ENCODE data around the gene TOX2. TPM values are rescaled to one million over a fixed set of nuclear protein-coding genes. Genes with fewer than 3 reads are reported as not detected.
A peak's percentile ranks its signal among the peaks of the same experiment; 100 is the strongest.
"Not testable (repeated sequence)": the region's sequence is repeated elsewhere in the genome, so short reads cannot be mapped to it uniquely, and the experiment has no call there.

Gene TOX2
- total RNA-seq, 1 donor from 2014 or later = 3.9 TPM

GRCh38 chr20:44033344-44033743 is 118.7 kb downstream of the TOX2 start:
- no peak for DNase-seq (ENCODE audit: low spot score)

GRCh38 chr20:44033873-44034272 is 119.2 kb downstream of the TOX2 start:
- no peak for DNase-seq (ENCODE audit: low spot score)

DNA sequence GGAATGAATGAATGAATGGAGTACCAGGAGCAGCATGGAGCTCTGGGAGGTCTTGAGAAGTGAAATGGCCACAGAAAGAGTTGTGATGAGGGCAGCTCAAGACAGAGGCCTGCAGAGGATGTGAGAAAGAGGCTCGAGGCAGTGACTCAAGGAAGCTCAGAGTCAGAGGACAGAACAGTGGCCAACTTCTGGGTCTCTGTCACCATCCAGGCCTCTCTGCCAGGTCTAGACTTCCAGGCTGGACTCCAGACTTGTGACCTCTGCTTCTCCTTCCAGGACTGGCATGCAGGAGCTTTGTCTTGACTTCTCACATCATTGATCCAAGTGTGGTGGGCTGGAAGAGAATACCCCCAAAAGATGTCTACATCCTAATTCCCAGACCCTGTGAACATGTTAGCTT is 119.8 kb downstream of the TOX2 start:
- peak; percentile 12 for DNase-seq (ENCODE audit: low spot score)

- peak; percentile 20 for DNase-seq (ENCODE audit: low spot score)
Measured at GRCh38 chr20:44034965-44035635, 120.4 kb downstream of the TOX2 start.

DNA sequence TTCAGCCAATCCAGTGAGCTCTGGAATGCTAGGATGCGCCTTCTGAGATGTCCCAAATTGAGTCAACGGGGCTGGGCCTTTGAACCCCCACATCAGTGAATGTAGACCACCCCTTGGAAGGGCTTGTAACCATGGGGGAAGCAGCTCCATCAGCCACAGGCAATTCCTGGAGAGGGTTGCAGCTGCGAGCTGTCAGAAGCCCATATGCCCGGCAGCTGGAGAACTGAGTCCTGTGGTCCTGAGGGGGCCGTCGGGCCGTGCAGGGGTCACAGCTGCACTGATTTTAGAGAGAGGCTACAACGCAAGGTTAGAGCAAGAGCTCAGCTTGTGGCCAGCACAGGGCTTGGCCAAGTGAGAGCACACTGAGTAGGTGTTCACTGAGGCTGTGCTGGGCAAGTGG is 121.3 kb downstream of the TOX2 start:
- DNase-seq (ENCODE audit: low spot score) = peak; percentile 23

DNA sequence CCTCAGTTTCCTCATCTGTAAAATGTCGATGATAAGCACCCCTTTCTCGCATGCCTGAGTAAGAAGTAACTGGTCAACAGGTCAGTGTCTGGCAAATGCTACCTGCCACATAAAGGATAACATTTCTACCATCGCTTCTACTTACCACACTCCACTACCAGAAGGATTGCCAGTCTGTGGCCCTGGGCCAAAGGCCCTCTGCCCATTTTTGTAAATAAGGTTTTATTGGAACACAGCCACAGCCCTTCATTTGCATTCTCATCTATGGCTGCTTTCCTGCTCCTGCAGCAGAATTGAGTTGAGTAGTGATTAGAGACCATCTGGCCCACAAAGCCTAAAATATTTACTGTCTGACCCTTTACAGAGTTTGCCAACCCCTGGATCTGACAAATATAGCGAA is 121.8 kb downstream of the TOX2 start:
- no peak for DNase-seq (ENCODE audit: low spot score)

DNA sequence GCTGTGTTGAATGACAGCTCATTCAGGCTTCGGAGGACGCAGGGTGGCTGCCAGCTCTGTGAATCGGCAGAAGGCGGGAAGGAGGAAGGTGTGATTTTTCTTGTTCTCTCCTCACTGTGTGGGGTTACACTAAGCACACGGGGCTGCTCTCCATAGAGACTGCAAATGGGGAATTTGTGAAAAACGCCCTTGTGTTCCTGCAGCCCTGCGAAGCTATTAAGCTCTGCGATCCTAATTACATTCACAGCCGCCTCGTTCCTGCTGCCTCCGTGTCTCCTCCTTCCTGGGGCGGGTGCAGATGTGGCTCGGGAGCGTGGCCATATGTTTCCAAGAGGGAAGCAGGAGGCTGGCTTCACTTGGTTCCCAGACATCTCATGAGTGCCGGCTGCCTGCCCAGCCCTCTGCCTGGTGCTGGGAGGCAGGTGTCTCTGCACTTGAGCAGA is 124.0 kb downstream of the TOX2 start:
- peak; percentile 26 for DNase-seq (ENCODE audit: low spot score)

DNA sequence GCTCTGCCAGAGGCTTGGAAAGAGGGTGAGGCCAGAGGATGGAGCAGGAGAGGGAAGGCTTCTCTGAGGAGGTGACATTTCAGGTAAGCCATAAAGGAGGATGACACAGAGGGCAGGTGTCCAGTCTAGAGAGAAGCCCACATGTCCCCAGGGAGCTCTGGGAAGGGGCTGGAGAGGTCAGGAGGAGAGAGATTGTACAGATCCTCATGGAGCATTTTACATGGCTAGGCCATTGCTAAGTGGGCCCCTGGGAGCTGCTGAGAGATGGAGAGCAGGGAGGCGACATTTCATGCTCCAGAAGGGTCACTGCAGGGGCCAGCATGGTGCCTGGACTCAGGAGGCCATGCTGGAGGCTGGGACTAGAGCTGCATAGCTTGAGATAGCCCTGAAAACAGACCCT is 124.5 kb downstream of the TOX2 start:
- DNase-seq (ENCODE audit: low spot score) = peak; percentile 29

DNA sequence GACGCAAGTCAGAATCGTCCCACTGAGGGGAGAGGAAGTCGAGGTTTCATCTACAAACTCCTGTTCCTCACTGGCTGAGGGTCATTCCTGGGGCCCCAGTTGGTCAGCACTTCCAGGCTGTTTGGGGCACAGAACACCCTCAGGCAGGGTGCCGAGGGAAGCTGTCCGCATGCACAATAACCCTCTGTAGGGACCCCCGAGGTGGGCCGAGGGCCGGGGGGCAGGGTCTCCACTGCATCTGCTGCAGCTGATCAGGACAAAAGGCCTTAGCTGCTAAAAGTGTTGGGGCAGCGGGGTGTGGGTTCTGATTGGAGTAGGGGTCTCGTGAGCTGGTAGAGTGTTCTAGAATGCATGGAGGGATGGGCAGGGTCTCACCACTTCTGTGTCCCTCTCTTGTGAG is 125.1 kb downstream of the TOX2 start:
- DNase-seq (ENCODE audit: low spot score) = peak; percentile 37

- DNase-seq (ENCODE audit: low spot score) = peak; percentile 17
Measured at GRCh38 chr20:44040202-44040915, 125.7 kb downstream of the TOX2 start.

DNA sequence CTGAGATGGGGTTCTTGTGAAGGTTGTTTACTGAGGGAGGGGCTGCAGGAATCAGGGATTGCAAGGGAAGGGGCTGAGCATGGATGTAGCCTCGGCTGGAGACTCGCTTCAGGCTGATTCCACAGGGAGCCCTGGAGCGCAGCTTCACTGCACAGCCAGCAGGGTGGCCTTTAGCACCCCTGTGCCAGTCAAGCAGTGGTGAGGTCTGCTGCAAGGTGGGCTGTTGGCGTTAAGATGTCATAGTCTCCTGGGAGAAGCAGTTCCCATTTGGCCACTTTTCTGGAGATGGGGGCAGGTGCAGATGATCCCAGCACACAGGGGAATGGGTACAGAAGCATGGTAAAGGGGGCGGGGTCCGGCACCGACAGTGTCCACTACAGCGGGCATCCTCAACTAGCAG is 126.3 kb downstream of the TOX2 start:
- DNase-seq (ENCODE audit: low spot score) = no peak

GRCh38 chr20:44044712-44045111 is 130.1 kb downstream of the TOX2 start:
- DNase-seq (ENCODE audit: low spot score) = not testable (repeated sequence)

GRCh38 chr20:44050327-44050726 is 135.7 kb downstream of the TOX2 start:
- no peak for DNase-seq (ENCODE audit: low spot score)

DNA sequence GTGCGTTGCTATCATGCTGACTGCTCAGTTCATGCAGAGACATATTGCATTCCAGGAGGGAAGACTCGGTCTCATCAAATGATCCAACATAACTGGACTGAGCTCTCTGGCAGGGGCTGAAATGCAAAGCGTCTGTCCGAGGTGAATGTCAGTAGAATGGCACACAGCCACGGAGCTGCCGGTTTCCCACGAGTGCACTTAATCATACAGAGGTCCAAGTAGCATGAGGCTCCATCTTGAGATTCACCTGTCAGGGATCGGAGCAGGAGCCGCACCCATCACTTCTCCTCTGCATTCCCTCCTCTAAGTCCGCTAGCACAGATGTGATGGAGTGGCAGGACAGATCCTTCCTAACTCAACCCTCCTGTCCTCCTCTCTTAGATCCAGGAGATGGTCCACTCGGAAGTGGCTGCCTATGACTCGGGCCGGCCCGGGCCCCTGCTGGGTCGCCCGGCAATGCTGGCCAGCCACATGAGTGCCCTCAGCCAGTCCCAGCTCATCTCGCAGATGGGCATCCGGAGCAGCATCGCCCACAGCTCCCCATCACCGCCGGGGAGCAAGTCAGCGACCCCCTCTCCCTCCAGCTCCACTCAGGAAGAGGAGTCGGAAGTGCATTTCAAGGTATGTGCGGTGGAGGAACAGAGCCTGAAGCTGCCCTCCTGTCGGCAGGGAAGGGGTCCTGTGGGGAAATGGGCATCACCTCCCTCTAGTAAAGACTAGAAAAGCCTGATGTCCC is 136.4 kb downstream of the TOX2 start:
- DNase-seq (ENCODE audit: low spot score) = peak; percentile 26

DNA sequence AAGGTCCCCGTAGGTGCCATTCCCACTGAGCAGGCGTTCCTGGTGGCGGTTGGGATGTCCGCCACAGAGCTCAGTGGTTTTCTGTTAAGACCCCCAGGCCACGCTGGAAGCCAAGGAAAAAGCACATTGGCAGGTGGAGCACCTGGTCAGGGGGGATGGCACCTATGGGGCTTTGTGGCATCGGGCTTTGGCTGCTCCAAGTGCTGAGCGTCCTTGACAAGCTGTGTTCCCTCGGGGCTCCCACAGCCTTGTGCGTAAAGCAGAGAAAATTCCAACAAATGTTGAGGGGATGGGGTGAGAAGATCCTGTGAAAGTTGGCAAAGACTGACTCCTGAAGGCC is 137.0 kb downstream of the TOX2 start:
- DNase-seq (ENCODE audit: low spot score) = peak; percentile 30

- peak; percentile 28 for DNase-seq (ENCODE audit: low spot score)
Measured at GRCh38 chr20:44052166-44052565, 137.5 kb downstream of the TOX2 start.

- DNase-seq (ENCODE audit: low spot score) = peak; percentile 28
Measured at GRCh38 chr20:44053046-44053445, 138.4 kb downstream of the TOX2 start.

GRCh38 chr20:44054118-44054517 is 139.5 kb downstream of the TOX2 start:
- peak; percentile 27 for DNase-seq (ENCODE audit: low spot score)

DNA sequence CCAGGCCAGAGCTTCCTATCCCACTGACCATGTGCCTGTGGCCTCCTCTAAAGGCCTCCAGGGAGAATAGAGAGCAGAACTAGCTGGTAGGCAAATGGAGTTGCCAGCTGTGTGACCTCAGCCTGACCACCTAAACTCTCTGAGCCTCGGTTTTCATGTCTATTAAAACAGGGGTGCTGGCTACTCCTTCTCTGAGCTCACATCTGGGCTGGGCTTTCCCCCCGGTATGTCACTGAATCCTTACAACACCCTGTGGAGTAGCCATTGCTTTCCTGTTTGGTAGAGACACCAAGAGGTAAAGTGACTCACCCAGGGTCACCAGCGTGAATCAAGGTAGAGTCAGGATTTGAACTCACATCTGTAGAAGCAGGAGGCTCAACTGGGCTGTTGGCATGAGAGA is 140.2 kb downstream of the TOX2 start:
- no peak for DNase-seq (ENCODE audit: low spot score)

- peak; percentile 37 for DNase-seq (ENCODE audit: low spot score)
Measured at GRCh38 chr20:44056010-44056698, 141.5 kb downstream of the TOX2 start.

DNA sequence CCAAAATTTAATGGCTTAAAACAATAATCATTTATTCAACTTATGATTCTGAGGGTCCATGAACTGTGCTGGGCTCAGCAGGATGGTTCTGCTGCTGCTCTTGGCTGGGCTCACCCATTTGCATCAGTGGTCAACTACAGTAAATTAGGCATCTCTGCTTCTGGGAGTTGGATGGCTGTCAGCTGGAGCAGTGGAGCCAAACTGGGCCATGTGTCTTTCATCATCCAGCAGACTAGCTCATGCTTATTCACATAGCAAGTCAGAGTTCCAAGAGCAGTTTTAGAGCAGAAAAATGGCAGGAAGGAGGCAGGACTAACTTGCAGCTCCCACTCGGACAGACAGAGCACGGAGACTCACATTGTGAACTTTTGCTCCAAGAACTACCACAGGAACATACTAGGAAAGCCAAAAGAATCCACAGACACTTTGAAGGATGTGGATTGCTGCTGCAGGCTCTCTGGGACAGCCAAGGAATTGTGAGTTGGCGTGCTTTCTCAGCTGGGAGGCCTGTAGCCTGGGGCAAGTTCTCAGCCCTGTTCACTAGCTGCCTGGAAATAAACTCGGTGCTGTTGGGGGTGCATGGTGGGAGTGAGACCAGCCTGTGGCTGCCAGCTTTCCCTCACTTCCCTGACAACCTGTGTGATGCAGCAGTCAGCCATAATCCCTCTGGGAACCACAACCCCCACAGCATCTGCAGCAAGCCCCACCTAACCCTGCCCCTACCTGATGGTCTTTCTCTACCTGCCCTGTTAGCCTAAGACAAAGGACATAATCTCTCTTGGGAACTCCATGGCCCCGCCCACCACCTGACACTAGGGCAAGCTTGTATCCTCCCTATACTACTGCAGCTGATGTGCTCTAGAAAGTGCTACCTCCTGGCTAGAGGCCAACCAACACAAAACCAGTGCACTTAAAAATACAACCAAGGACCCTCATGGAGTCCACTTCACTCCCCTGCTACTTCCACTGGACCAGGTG is 143.3 kb downstream of the TOX2 start:
- DNase-seq (ENCODE audit: low spot score) = peak; percentile 26
